Right cardiac atrium (tissue), 5 donors: Measurements from ENCODE around the gene UBE2L6. TPM values are rescaled to one million over a fixed set of nuclear protein-coding genes. Genes with fewer than 3 reads are reported as not detected.

Source experiments
- ATAC-seq, 2 donors: fragments of 200-7000 bp; cut with Tn5 transposase; one replicate each; pipeline versions ENCODE4 v1.8.0 to v1.9.1; 2020; ENCODE audit warnings: moderate library complexity in 2 of 2, mild to moderate bottlenecking in 1 of 2
- DNase-seq, 3 donors: peaks; one replicate each; pipeline ENCODE4 v3.0.0-alpha.2; 2020
- H3K27ac ChIP-seq: one replicate; pipeline ENCODE4 v1.5.1; 2013; ENCODE audit warnings: mild to moderate bottlenecking, low read length, control low read depth, moderate library complexity
- H3K27me3 ChIP-seq: one replicate; pipeline ENCODE4 v1.6.1; 2013; ENCODE audit not compliant: control insufficient read depth, insufficient read depth
- H3K4me1 ChIP-seq: one replicate; pipeline ENCODE4 v1.6.1; 2013; ENCODE audit warnings: low read length; ENCODE audit not compliant: control insufficient read depth, insufficient read depth
- H3K4me3 ChIP-seq: one replicate; pipeline ENCODE4 v1.5.1; 2013; ENCODE audit warnings: low read length, control low read depth
- H3K9me3 ChIP-seq: one replicate; pipeline ENCODE4 v1.6.1; 2013; ENCODE audit warnings: low read length; ENCODE audit not compliant: control insufficient read depth
- whole genome bisulfite sequencing: extraction: QIAGEN DNeasy Blood & Tissue Kit; methylation state at CpG from one replicate; pipeline ENCODE4 v1.1.7; 2013; 5-methylcytosine and 5-hydroxymethylcytosine counted together
- intact Hi-C, 4 donors: fragments of 100-400 bp; cut with DNase I; formaldehyde crosslinking; loops; one replicate each; pipeline versions ENCODE4 v1.11.0 to v1.14.0; 2022 to 2023
- polyA plus RNA-seq: library from polyadenylated mRNA; stranded (reverse); fragments of 200-250 nt; gene quantifications from one replicate; pipeline ENCODE4 v1.2.3, GENCODE V29; 2013
- total RNA-seq, 4 donors: library from RNA; stranded (reverse); fragmentation: NEBNext Ultra II Directional; extraction: Animal tissue kit (Norgen Biotek cat#: 25700); gene quantifications; one replicate each; pipeline ENCODE4 v1.2.1, GENCODE V29; 2021
- donor health status: healthy with polysubstance abuse.
- donor health status: DM: no; HTN: yes; CAD: no.
- donor health status: DM: no; HTN: no; CAD: no.
- donor health status: DM: no; HTN: yes; CAD: no; lungs with severe emphysema.
- donor health status: DM: yes; HTN: yes; CAD: no.

The UBE2L6 gene
- total and polyA plus RNA-seq, 5 donors = 19.8 to 28.8 (median 23.8) TPM

DNA sequence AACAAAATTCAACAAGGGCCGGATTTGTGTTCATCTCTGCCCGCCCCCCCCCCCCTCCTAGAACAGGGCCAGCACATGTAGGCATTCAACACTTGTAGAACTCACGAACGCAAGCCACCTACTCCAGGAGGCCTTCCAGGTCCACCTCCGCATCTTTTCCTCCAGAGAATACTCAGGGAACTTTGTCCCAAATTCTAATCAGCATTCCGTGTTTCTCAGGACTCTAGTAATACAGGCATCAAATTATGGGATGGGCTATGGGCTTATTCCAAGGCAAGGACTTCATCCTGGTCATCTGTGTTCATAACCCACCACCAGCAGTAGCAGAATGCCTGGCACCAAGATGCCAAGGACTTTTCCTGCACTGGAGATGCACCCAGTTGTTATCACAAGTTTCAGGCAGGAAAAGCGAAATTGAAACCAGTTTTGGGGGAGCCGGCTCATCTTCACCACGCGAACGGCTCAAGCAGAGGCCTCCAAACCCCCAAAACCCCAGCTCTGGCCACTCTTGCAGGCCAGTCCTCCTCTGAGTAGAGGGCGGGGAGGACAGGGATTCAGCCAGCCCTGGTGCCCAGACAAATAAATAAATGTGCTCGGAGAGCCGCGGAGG is 462 bp downstream of the UBE2L6 start:
- Histone ChIP-seq H3K9me3 (no peaks in the 10 kb centered on the region), H3K27me3 (no peaks in the 10 kb centered on the region), H3K4me3 (peak overlapping the region; percentile 88), H3K27ac (peak overlapping the region; percentile 66), H3K4me1 (peaks cover 6% of the 10 kb centered on the region)
- DNase-seq (no peak), ATAC-seq (peak; percentile 21 to 25)
- 11% methylated on average over 15 of the region's 15 CpGs for WGBS
- intact Hi-C loops = loop anchor here in 2 of 4 donors (5.0 kb wide), 2 partner anchors 80 to 110 kb away; partner anchors contain the start of gene YPEL4 (in 2 of the 2)

DNA sequence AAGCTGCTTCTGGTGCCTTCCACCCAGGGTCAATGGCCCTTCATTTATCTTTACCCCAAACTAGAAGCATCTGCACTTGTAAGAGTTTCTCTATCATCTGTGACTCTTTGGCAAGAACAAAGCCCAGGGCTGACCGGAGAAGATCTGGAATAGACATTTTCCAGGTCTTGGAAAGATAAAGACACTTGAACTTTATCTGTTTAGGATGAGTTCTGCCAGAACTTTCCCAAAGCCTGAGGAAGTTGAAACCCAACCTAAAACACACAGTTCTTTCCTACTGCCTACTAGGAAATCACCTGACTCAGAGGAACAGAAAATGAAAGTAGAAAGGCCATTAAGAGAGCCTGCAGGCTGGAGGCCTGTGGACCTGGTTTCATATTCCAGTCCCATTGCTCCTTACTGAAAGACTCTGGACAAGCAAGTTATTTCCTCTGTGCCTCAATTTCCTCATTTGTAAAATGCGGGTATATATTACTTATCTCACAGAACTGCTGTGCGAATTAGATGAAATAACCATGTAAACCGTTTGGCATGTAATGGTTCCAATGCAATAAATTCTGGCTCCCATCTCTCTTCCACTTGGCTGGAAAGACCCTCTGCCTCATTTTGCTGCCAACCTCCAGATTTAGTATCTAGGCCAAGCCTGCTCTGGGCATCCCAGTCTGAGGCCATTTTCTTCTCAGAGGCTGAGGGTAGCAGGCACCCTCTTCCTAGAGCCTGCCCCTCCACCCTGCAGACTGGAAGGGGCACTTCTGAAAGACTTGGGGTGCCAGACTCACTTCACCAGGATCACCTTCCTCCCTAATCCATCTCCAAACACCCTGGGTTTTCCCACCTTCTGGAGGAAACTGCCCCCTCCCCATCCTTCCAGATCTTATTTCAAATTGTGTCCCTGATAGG is 1.2 kb downstream of the UBE2L6 start:
- Histone ChIP-seq H3K27ac (peak overlapping the region; percentile 66), H3K9me3 (no peaks in the 10 kb centered on the region), H3K4me1 (peaks cover 6% of the 10 kb centered on the region), H3K27me3 (no peaks in the 10 kb centered on the region), H3K4me3 (peak overlapping the region; percentile 88)
- ATAC-seq = peak; percentile 63 to 66
- intact Hi-C loops = loop anchor here in 2 of 4 donors (5.0 kb wide), 2 partner anchors 81 to 109 kb away; partner anchors contain the start of gene YPEL4 (in 2 of the 2)
- DNase-seq = no peak
- WGBS = 23% methylated on average over 4 of the region's 4 CpGs

DNA sequence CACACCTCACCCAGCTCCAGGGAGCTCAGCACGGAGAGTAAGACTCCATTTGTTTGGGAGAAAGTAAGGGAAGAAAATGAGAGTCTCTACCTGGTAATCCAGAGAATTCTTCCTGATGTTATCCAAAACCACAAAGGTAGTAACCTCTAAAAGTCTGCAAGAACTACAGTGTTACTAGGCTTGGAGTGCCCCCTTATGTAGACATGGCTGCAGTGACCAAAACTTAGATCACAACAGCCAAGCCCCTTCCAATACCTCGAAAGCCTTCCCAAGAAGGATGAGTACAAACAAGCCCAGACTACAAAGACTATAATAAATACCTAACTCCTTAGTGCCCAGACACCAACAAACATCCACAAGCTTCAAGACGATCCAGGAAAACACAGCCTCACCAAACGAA is 4.9 kb downstream of the UBE2L6 start:
- WGBS = 70% methylated on average over 4 of the region's 4 CpGs
- intact Hi-C loops = no loop called here
- peaks cover 3% of the 10 kb centered on the region for H3K4me1 ChIP-seq
- H3K9me3 ChIP-seq = no peaks in the 10 kb centered on the region
- ATAC-seq (no peak), DNase-seq (no peak)
- no peak overlapping the region for H3K4me3 ChIP-seq
- H3K27me3 ChIP-seq = no peaks in the 10 kb centered on the region
- no peak overlapping the region for H3K27ac ChIP-seq

DNA sequence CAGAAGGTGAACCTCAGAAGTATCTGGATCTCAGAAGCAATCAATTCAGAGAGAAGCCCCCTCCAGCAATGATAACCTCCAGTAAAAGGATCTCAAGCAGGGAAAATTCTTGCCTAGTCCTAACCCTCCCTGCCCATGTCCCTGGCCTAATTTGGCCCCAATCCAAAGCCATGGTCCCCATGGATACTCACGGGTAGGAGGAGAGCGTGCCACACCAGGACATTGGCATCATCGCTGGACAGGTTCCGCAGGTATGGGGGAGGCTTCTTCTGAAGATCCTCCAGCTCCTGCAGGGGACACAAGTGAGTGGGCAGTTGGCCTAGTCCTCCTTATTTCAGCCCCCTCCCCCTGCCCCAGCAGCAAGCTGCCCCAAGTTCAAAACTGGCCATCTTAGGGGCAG is 7.3 kb downstream of the UBE2L6 start:
- intact Hi-C loops = no loop called here

DNA sequence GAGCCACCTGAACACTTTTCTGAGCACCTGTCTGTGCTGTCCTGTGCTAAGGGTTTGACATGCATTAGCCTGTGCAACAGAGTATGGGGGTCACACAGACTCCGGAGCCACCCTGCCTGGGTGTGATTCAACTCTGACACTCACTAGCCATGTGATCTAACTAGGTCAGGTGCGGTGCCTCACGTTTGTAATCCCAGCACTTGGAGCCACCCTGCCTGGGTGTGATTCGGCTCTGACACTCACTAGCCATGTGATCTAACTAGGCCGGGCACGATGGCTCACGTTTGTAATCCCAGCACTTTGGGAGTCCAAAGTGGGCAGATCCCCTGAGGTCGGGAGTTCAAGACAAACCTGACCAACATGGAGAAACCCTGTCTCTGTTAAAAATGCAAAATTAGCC is 11.4 kb downstream of the UBE2L6 start:
- no peak for ATAC-seq
- intact Hi-C loops = no loop called here
- no peak overlapping the region for H3K4me3 ChIP-seq
- no peaks in the 10 kb centered on the region for H3K9me3 ChIP-seq
- no peak overlapping the region for H3K27ac ChIP-seq
- H3K27me3 ChIP-seq = no peaks in the 10 kb centered on the region
- 80% methylated on average over 8 of the region's 8 CpGs for WGBS
- no peak for DNase-seq
- H3K4me1 ChIP-seq = no peaks in the 10 kb centered on the region

More for the DNA sequence above, 7.3 kb downstream of the UBE2L6 start:
- Histone ChIP-seq H3K9me3 (no peaks in the 10 kb centered on the region), H3K4me3 (no peak overlapping the region), H3K4me1 (no peaks in the 10 kb centered on the region), H3K27me3 (no peaks in the 10 kb centered on the region), H3K27ac (no peak overlapping the region)
- WGBS = 85% methylated on average over 4 of the region's 4 CpGs
- no peak for ATAC-seq
- DNase-seq = no peak

DNA sequence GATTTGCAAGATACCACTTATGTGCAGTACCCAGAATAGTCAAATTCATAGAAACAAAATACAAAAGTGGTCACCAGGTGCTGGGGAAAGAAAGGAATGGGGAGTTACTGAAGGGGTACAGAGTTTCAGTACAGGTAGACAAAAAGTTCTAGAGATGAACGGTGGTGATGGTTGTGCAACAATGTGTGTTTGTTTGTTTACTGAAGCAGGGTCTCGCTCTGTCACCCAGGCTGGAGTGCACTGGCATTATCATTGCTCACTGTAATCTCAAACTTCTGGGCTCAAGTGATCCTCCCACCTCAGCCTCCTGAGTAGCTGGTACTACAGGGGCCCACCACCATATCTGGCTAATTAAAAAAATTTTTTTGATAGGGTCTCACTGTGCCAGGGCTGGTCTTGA is 12.1 kb downstream of the UBE2L6 start:
- no peak for DNase-seq
- H3K9me3 ChIP-seq = no peaks in the 10 kb centered on the region
- ATAC-seq = no peak
- WGBS = 91% methylated on average over 2 of the region's 2 CpGs
- no peaks in the 10 kb centered on the region for H3K27me3 ChIP-seq
- no peak overlapping the region for H3K27ac ChIP-seq
- intact Hi-C loops = no loop called here
- H3K4me1 ChIP-seq = no peaks in the 10 kb centered on the region
- H3K4me3 ChIP-seq = no peak overlapping the region

DNA sequence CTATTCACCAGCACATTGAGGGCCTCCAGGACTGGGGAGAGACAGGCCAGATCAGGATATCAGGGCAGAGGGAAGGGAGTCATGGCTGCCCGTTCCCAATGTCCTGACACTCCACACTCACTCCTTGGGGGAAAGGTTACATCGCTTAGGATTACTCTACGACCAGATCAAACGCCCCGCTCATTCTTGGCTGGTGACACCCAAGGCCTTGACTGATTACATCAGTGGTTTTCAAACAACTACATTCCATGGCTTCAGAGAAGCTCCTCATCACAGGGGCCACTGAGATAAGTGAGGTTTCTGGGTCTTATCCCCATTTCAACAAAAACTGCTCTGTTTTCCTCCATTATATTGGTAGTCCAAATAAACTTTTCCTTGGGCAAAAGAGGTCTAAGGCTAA is 15.0 kb downstream of the UBE2L6 start:
- WGBS = 77% methylated on average over 5 of the region's 5 CpGs
- Histone ChIP-seq H3K4me1 (no peaks in the 10 kb centered on the region), H3K9me3 (no peaks in the 10 kb centered on the region), H3K27ac (no peak overlapping the region), H3K27me3 (no peaks in the 10 kb centered on the region), H3K4me3 (no peak overlapping the region)
- DNase-seq = no peak
- no peak for ATAC-seq
- intact Hi-C loops = no loop called here

DNA sequence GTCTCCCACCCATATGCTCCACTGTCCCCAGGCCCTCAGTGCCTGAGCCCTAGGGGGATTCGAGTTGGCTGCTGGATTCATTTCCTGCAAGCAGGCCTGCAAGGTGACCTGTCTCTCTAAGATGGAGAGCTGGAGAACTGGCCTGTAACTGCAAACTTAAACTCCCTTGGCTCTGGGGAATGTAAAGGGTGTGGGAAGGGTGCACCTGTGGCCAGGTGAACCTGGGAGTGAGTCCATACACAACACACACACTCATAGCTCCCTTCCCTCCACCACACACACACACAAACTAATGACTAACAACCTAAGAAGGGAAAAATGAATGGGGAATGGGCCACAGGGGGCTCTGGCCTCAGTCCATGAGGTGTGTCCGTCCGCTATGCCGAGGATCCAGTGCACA is 15.5 kb downstream of the UBE2L6 start:
- WGBS = 89% methylated on average over 4 of the region's 4 CpGs
- intact Hi-C loops = no loop called here
- Histone ChIP-seq H3K27me3 (no peaks in the 10 kb centered on the region), H3K4me3 (no peak overlapping the region), H3K4me1 (no peaks in the 10 kb centered on the region), H3K27ac (no peak overlapping the region), H3K9me3 (no peaks in the 10 kb centered on the region)
- DNase-seq (no peak), ATAC-seq (no peak)

DNA sequence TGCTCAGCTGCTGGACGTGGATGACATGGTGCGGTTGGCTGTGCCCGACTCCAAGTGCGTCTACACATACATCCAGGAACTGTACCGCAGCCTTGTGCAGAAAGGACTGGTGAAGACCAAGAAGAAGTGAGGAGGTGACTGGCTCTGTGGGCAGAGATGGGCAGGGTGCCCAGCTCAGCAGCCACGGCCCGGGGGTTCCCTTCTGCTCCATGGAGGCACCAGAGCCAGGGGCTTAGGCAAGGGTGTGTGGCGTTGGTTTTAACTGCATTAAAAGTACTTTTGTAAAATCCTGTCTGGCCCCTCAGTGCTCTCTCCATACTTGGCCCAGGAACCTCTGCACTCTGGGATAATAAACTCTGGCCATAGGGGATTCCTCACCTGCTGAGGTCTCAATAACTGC is 17.5 kb downstream of the UBE2L6 start:
- DNase-seq (no peak), ATAC-seq (no peak)
- Histone ChIP-seq H3K27me3 (no peaks in the 10 kb centered on the region), H3K27ac (no peak overlapping the region), H3K4me1 (no peaks in the 10 kb centered on the region), H3K9me3 (no peaks in the 10 kb centered on the region), H3K4me3 (no peak overlapping the region)
- WGBS = 90% methylated on average over 8 of the region's 8 CpGs
- intact Hi-C loops = no loop called here

DNA sequence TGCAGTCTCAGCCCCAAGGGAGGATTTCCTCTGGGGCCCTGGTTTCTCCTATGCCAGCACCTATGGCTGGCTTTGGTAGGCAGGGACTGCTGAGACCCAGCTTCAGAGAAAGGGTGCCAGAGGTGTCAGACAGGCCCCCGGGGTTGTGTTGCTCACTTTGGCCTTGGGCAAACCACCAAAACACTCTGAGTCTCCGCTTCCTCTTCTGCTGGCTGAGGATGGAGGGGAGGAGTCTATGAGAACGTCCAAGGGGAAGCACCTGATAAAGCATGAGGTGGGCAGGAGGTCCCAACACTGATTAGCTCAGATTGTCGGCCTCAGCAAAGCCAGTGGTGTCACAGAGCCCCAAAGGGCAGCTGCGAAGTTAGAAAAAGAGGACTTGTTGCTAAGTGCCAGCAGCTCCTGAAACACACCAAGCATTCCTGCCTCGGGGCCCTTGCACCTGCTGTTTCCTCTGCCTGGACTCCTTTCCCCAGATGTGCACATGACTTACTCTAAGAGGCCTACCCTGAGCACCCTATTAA is 19.6 kb downstream of the UBE2L6 start:
- no peaks in the 10 kb centered on the region for H3K9me3 ChIP-seq
- no peaks in the 10 kb centered on the region for H3K27me3 ChIP-seq
- DNase-seq = no peak
- no peak overlapping the region for H3K27ac ChIP-seq
- intact Hi-C loops = no loop called here
- H3K4me1 ChIP-seq = no peaks in the 10 kb centered on the region
- no peak overlapping the region for H3K4me3 ChIP-seq
- WGBS = 33% methylated on average over 6 of the region's 6 CpGs
- peak in 1 of 2 donors; percentile 28 for ATAC-seq

DNA sequence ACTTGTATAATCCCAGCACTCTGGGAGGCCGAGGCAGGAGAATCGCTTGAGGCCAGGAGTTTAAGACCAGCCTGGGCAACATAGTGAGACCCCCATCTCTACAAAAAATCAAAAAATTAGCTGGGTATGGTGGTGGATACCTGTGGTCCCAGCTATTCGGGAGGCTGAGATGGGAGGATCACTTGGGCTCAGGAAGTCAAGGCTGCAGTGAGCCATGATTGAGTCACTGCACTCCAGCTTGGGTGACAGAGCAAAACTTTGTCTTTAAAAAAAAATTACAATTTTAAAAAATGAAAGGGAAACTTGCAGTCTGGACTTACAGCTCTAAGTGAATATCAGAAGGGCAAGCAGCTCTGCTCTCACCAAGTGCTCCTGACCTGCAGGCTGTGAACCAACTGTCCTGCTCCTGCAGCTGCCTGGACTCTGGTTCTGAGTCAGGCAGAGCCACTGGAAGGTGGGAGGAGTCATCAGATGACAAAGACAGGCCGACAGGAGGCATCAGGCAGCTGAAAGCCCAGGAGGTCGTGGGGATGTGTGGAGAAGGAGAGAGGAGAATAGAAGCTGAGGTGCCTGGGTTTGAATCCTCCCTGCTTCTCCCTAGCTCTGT is 20.5 kb downstream of the UBE2L6 start:
- WGBS = 64% methylated on average over 5 of the region's 5 CpGs
- Histone ChIP-seq H3K27ac (no peak overlapping the region), H3K4me3 (no peak overlapping the region), H3K4me1 (no peaks in the 10 kb centered on the region), H3K27me3 (no peaks in the 10 kb centered on the region), H3K9me3 (no peaks in the 10 kb centered on the region)
- ATAC-seq (no peak), DNase-seq (no peak)
- intact Hi-C loops = no loop called here
